ENCODE data around the gene CLEC7A. TPM values are rescaled to one million over a fixed set of nuclear protein-coding genes. Genes with fewer than 3 reads are reported as not detected.

The CLEC7A gene
- total and polyA plus RNA-seq, 2 experiments from 2014 or later = 1.1 to 2.3 TPM

- 0% methylated on average over 1 of the region's 1 CpG for WGBS (ENCODE audit: low lambda C conversion rate, missing lambda C conversion rate)
- H3K27me3 ChIP-seq = no peaks in the 10 kb centered on the region
- DNase-seq (ENCODE audit: low spot score) = no peak
- no peaks in the 10 kb centered on the region for H3K36me3 ChIP-seq (replicated peaks; ENCODE audit: insufficient read depth, low read depth)
- TF ChIP-seq CTCF (IDR thresholded peaks at IDR 0.05; ENCODE audit: poor library complexity) (no peak), EZH2 (IDR thresholded peaks at IDR 0.05; ENCODE audit: borderline replicate concordance) (no peak), EZH2phosphoT487 (IDR thresholded peaks at IDR 0.05; ENCODE audit: low read depth, severe bottlenecking, unreplicated experiment) (no peak)
- H4K20me1 ChIP-seq (ENCODE audit: insufficient read depth, poor library complexity, severe bottlenecking) = no peaks in the 10 kb centered on the region
- no peaks in the 10 kb centered on the region for H3K9me2 ChIP-seq (replicated peaks; ENCODE audit: insufficient read depth)
- no peak overlapping the region for H3K27ac ChIP-seq
- H3K4me3 ChIP-seq = no peak overlapping the region
- H2AFZ ChIP-seq = no peak overlapping the region
- no peaks in the 10 kb centered on the region for H3K4me1 ChIP-seq (ENCODE audit: insufficient read depth)
- H3K4me2 ChIP-seq = no peak overlapping the region
- no peaks in the 10 kb centered on the region for H3K9me3 ChIP-seq (ENCODE audit: low read depth)
- no peaks in the 10 kb centered on the region for H3K79me2 ChIP-seq
Measured at GRCh38 chr12:10142976-10143589, 13.1 kb upstream of the CLEC7A start.

GRCh38 chr12:10140001-10140400 lies 10.0 kb upstream of the CLEC7A start:
- Histone ChIP-seq H2AFZ (no peak overlapping the region), H3K79me2 (no peaks in the 10 kb centered on the region), H3K4me1 (ENCODE audit: insufficient read depth) (no peaks in the 10 kb centered on the region), H3K27me3 (no peaks in the 10 kb centered on the region), H3K4me2 (no peak overlapping the region), H4K20me1 (ENCODE audit: insufficient read depth, poor library complexity, severe bottlenecking) (no peaks in the 10 kb centered on the region), H3K4me3 (no peak overlapping the region), H3K36me3 (replicated peaks; ENCODE audit: insufficient read depth, low read depth) (no peaks in the 10 kb centered on the region), H3K27ac (no peak overlapping the region), H3K9me2 (replicated peaks; ENCODE audit: insufficient read depth) (no peaks in the 10 kb centered on the region), H3K9me3 (ENCODE audit: low read depth) (no peaks in the 10 kb centered on the region)
- WGBS (ENCODE audit: low lambda C conversion rate, missing lambda C conversion rate) = 20% methylated on average over 2 of the region's 2 CpGs
- peak; percentile 59 for DNase-seq (ENCODE audit: low spot score)
- no peak for TF ChIP-seq EZH2phosphoT487 (IDR thresholded peaks at IDR 0.05; ENCODE audit: low read depth, severe bottlenecking, unreplicated experiment)
- no peak for TF ChIP-seq EZH2 (IDR thresholded peaks at IDR 0.05; ENCODE audit: borderline replicate concordance)
- TF ChIP-seq CTCF (IDR thresholded peaks at IDR 0.05; ENCODE audit: poor library complexity) = peak; percentile 70

GRCh38 chr12:10136637-10137205 lies 6.7 kb upstream of the CLEC7A start:
- no peak overlapping the region for H3K4me2 ChIP-seq

More at GRCh38 chr12:10136637-10137205, 6.7 kb upstream of the CLEC7A start:
- DNase-seq (ENCODE audit: low spot score) = peak; percentile 20
- Histone ChIP-seq H3K36me3 (replicated peaks; ENCODE audit: insufficient read depth, low read depth) (no peaks in the 10 kb centered on the region), H3K9me3 (ENCODE audit: low read depth) (no peaks in the 10 kb centered on the region), H3K27me3 (no peaks in the 10 kb centered on the region), H2AFZ (no peak overlapping the region), H3K9me2 (replicated peaks; ENCODE audit: insufficient read depth) (no peaks in the 10 kb centered on the region), H3K4me1 (ENCODE audit: insufficient read depth) (no peaks in the 10 kb centered on the region), H3K4me3 (no peak overlapping the region), H3K79me2 (no peaks in the 10 kb centered on the region), H3K27ac (no peak overlapping the region), H4K20me1 (ENCODE audit: insufficient read depth, poor library complexity, severe bottlenecking) (no peaks in the 10 kb centered on the region)
- no peak for TF ChIP-seq CTCF (IDR thresholded peaks at IDR 0.05; ENCODE audit: poor library complexity)
- no peak for TF ChIP-seq EZH2phosphoT487 (IDR thresholded peaks at IDR 0.05; ENCODE audit: low read depth, severe bottlenecking, unreplicated experiment)
- TF ChIP-seq EZH2 (IDR thresholded peaks at IDR 0.05; ENCODE audit: borderline replicate concordance) = no peak
- WGBS (ENCODE audit: low lambda C conversion rate, missing lambda C conversion rate) = 78% methylated on average over 13 of the region's 13 CpGs

All from hepatocyte (in vitro differentiated cells).